GM21381 (cell line): ENCODE measurements around the gene AGBL3.
"Not testable (repeated sequence)": the region's sequence is repeated elsewhere in the genome, so short reads cannot be mapped to it uniquely, and the experiment has no call there.

Experiments used
- ATAC-seq: cut with Tn5 transposase; IDR thresholded peaks from one replicate; pipeline ENCODE4 v1.9.1; 2021; ENCODE audit warnings: mild to moderate bottlenecking, moderate library complexity; ENCODE audit not compliant: unreplicated experiment

Gene AGBL3

GRCh38 chr7:134962270-134962780 lies 24.0 kb upstream of the AGBL3 start:
- ATAC-seq: no peak

- no peak for ATAC-seq
These were observed 23.3 kb upstream of the AGBL3 start for GRCh38 chr7:134963036-134963435.

GRCh38 chr7:134966691-134967090 lies 19.6 kb upstream of the AGBL3 start:
- ATAC-seq: no peak

- ATAC-seq: no peak
These were observed 18.2 kb upstream of the AGBL3 start for GRCh38 chr7:134968110-134968509.

GRCh38 chr7:134981645-134982044 lies 4.7 kb upstream of the AGBL3 start:
- ATAC-seq: not testable (repeated sequence)

GRCh38 chr7:134985894-134986362 lies 380 bp upstream of the AGBL3 start:
- ATAC-seq: peak; percentile 36

GRCh38 chr7:134988161-134988560 lies 1.9 kb downstream of the AGBL3 start:
- ATAC-seq: no peak

- ATAC-seq: no peak
These were observed 5.4 kb downstream of the AGBL3 start for GRCh38 chr7:134991469-134992339.

GRCh38 chr7:134992626-134993179 lies 6.4 kb downstream of the AGBL3 start:
- ATAC-seq: peak; percentile 65

- no peak for ATAC-seq
These were observed 7.7 kb downstream of the AGBL3 start for GRCh38 chr7:134993877-134994456.

GRCh38 chr7:134995239-134996096 lies 9.2 kb downstream of the AGBL3 start:
- ATAC-seq: peak; percentile 43

- peak; percentile 40 for ATAC-seq
These were observed 9.8 kb downstream of the AGBL3 start for GRCh38 chr7:134996097-134996550.

- no peak for ATAC-seq
These were observed 11.0 kb downstream of the AGBL3 start for GRCh38 chr7:134997214-134997885.

- ATAC-seq: no peak
These were observed 12.8 kb downstream of the AGBL3 start for GRCh38 chr7:134999136-134999535.

- no peak for ATAC-seq
These were observed 15.3 kb downstream of the AGBL3 start for GRCh38 chr7:135001390-135002165.

GRCh38 chr7:135012229-135012628 lies 25.9 kb downstream of the AGBL3 start:
- ATAC-seq: no peak

- no peak for ATAC-seq
These were observed 37.3 kb downstream of the AGBL3 start for GRCh38 chr7:135023622-135024021.

- ATAC-seq: no peak
These were observed 48.9 kb downstream of the AGBL3 start for GRCh38 chr7:135035252-135035651.

GRCh38 chr7:135067017-135067416 lies 80.7 kb downstream of the AGBL3 start:
- ATAC-seq: not testable (repeated sequence)
